DMS114 treated with DMSO at 0.1 percent for 48 hours (cell line): ENCODE data around the gene ATP6V1F.

Experiments
- DNase-seq: peaks from one replicate; lab custom pipeline; 2025; ENCODE audit not compliant: unreplicated experiment; lab: John Stamatoyannopoulos, UW

ATP6V1F gene

GRCh38 chr7:128881458-128882125 is 18.9 kb downstream of the ATP6V1F start:
- DNase-seq: no peak

DNA sequence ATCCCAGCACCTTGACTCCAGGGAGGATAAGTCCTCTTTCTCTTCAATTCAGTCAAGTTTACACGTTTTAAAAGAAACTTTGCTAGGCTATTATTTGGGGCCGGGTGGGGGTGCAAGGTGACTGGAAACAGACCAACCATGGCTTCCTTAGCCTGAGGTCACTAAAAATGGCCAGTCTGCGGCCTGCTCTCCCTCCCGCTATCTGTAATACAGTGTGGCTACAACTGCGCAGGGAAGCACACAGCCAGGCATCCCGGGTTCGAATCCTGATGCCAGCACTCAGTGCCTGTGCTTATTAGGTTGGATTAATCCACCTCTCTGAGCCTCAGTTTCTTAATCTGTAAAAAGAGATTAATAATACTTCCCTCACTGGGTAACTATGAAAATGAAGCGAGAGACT is 19.5 kb downstream of the ATP6V1F start:
- DNase-seq: no peak

- DNase-seq: peak; percentile 40
Observed at GRCh38 chr7:128883622-128884448, 21.2 kb downstream of the ATP6V1F start.

DNA sequence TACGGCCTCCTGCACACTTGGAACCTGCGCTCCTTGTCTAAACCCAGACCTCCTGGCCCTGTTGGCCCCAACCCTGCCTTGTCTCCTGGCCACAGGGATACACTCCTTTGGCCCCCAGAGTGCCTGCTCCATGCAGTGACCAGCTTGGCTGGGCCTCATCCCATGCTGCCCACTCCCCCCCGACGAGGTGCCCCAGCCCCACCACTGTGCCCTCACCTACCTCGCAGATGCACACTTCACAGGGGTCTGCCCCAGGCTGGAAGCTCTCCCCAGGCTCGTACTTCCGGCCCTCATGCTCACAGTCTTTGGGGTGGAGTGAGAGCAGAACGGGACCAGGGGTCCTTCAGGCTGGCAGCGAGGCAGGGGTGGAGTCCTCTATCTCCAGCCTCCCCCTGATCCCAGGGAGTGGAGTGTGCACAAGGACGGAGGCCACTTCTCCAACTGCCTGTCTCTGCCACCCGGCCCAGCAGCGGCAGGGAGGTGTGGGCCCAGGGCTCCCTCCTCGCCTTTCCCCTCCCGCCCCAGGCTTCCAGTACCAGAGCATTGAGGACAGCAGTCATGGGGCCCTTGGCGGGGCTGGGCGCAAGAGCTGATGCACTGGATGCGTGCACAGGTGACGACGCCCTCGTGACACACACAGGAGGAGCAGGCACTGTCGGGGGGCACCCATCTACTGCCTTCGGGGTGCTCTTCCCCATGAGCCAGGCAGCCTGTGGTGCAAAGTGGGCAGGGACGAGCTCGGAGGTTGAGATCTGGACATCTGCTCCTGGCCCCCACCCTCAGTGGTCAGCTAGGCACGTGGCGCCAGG is 22.1 kb downstream of the ATP6V1F start:
- no peak for DNase-seq

- DNase-seq: no peak
Observed at GRCh38 chr7:128885370-128886187, 22.9 kb downstream of the ATP6V1F start.

- no peak for DNase-seq
Observed at GRCh38 chr7:128886391-128887168, 23.9 kb downstream of the ATP6V1F start.

DNA sequence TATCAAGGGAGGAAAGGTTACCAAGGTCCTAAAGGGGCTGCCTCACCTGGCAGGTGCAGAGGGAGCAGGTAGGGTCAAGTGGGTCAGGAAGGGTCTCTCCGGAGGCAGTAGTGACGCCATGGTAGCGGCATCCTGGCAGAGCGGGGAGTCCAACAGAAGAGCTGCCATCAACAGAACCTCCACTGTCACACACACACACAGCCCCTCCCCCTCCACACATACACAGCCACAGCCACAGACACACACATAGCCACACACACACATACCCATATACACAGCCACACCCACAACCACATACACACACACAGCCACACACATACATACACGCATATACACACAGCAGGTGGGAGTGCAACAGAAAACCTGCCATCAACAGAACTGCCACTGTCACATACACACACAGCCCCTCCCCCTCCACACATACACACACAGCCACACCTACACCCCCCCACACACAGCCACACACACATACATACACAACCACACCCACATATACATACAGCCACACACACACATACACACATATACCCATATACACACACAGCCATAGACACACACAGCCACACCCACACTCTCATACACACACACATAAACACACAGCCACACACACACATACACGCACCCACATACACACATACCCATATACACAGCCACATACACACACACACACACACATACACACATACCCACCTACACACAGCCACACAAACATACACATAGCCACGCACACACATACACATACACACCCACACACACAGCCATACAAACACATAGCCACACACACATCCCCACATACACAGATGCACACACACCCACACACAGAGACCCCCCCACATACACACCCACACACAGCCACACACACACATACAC is 24.7 kb downstream of the ATP6V1F start:
- DNase-seq: no peak

- DNase-seq: no peak
Observed at GRCh38 chr7:128888039-128888755, 25.5 kb downstream of the ATP6V1F start.

DNA sequence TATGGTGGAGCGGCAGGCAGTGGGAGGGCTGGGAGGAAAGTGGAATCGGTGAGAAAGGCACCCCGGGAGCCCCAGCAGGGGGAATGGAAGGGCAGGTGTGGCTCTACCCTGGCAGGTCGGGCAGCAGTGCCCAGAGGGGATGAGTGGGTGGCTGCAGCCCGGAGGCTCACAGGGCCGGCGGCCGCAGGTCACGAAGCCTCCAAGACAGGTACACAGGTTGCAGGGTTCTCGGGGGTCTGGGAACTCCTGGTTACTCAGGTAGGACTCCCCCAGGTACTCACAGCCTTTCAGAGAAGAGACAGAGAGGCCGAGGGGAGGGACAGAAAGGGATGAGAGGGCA is 26.1 kb downstream of the ATP6V1F start:
- no peak for DNase-seq

DNA sequence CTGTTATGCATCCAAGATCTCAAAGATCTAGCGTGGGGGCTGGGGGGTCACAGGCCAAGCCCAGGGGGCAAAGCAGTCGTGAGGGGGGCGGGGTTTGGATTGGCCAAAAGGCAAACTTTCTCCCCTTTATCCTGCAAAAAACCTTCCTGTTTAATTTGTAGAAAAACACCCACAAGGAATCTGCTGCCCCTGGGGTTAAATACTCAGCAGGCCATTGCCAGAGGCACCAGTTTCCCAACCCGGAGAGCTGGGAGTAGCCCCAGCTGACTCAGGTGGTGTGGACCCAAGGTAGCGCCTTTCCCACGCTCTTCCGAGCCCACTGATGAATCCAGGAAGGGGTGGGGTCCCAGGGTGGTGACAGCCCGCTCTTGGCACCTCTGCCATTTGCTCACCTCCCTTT is 26.5 kb downstream of the ATP6V1F start:
- DNase-seq: no peak

GRCh38 chr7:128890306-128891109 is 27.9 kb downstream of the ATP6V1F start:
- DNase-seq: no peak

GRCh38 chr7:128891110-128891941 is 28.7 kb downstream of the ATP6V1F start:
- no peak for DNase-seq

- no peak for DNase-seq
Observed at GRCh38 chr7:128891942-128892269, 29.2 kb downstream of the ATP6V1F start.

GRCh38 chr7:128892521-128893250 is 30.0 kb downstream of the ATP6V1F start:
- no peak for DNase-seq

DNA sequence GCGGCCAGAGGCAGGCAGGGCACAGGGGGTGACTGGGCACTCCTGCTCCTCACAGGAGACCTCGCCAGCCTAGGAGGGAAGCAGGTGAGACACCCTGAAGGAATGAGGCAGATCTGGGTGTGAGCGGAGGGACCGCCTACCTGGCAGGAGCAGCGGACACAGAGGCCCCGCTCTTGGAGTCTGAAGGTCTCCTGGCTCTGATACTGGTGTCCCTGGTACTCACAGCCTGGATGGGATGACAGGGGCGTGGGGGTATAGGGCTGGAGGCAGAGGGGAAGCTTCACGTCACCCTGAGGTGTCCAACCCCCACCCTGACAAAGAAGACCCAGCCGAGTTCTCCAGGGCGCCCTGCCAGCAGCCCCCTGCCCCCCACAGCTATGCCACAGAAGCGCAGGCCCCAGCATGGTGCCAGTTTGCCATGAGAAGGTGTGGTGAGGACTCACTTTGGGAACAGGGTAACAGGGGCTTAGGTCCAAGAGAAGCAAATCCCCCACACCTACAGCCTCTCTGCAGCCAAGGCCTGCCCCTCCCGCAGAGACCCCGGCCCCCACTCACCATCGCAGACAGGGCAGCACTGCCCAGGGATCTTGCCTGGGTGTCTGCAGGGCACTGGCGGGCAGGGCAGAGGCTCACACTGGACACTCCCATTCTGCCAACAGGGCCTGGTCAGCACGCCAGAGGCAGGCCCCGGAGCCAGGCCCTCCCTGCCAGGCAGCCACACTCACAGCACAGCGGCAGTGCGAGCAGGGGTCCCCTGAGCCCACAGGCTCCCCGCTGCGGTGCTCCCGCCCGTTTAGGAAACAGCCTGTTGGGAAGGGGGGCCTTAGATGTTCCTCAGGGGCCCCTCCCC is 30.8 kb downstream of the ATP6V1F start:
- DNase-seq: no peak

- DNase-seq: no peak
Observed at GRCh38 chr7:128894101-128894440, 31.4 kb downstream of the ATP6V1F start.
